ENCODE measurements around the gene NFE2L2. TPM values are rescaled to one million over a fixed set of nuclear protein-coding genes. Genes with fewer than 3 reads are reported as not detected.

NFE2L2 gene
- total and polyA plus RNA-seq, 2 donors (not counting 1 experiment from before 2014, with no cell fraction given) = 16.8 to 93.6 TPM

- H3K27ac ChIP-seq (ENCODE audit: low read length in 2 of 2) = no peak overlapping the region
- TF ChIP-seq CTCF (IDR thresholded peaks at IDR 0.05) (no peak), EZH2 (IDR thresholded peaks at IDR 0.05; ENCODE audit: borderline replicate concordance, insufficient read depth, low read depth, low read length, poor library complexity, severe bottlenecking) (no peak)
- POLR2A ChIA-PET = no interaction called here
- CTCF ChIA-PET = interaction anchor here (0.6 to 1.5 kb wide), 2 partner anchors 91 to 93 kb away, joined by 3 read pairs; no protein-coding TSS in a partner anchor
- peaks cover 56 to 67% of the 10 kb centered on the region in 2 donors for H3K4me1 ChIP-seq (ENCODE audit: control insufficient read depth in 2 of 2, insufficient read depth in 2 of 2, low read length in 2 of 2)
- Mint-ChIP-seq H3K4me1 (peaks cover 84% of the 10 kb centered on the region), H3K9me3 (ENCODE audit: insufficient read depth) (peaks cover 2% of the 10 kb centered on the region), H3K4me3 (no peak overlapping the region), H3K27ac (no peak overlapping the region), H3K27me3 (no peaks in the 10 kb centered on the region)
- intact Hi-C loops (cut with micrococcal nuclease) = no loop called here
- peaks cover 82% of the 10 kb centered on the region for H4K20me1 ChIP-seq (ENCODE audit: control insufficient read depth, insufficient read depth, low read length, poor library complexity, severe bottlenecking)
- H3K36me3 ChIP-seq (replicated peaks in 1 of 2; ENCODE audit: control extremely low read depth in 1 of 2, control insufficient read depth in 1 of 2, extremely low read depth in 1 of 2, insufficient read depth in 2 of 2, low read length in 1 of 2) = peaks cover 0 to 8% of the 10 kb centered on the region in 2 experiments
- peaks cover 0 to 4% (median 0%) of the 10 kb centered on the region in 3 donors for H3K9me3 ChIP-seq (ENCODE audit: control extremely low read depth in 1 of 3, control insufficient read depth in 2 of 3, insufficient read depth in 1 of 3, low read length in 2 of 3)
- peaks cover 100% of the 10 kb centered on the region for H3K79me2 ChIP-seq (ENCODE audit: control insufficient read depth, insufficient read depth, low read length)
- H3K4me2 ChIP-seq (replicated peaks; ENCODE audit: low read depth, low read length, poor library complexity, severe bottlenecking) = no peak overlapping the region
- H2AFZ ChIP-seq (ENCODE audit: insufficient read depth, low read depth, low read length, poor library complexity, severe bottlenecking) = no peak overlapping the region
- no peak overlapping the region for H3K9ac ChIP-seq (ENCODE audit: low read length)
- no peak overlapping the region for H3K4me3 ChIP-seq (ENCODE audit: control extremely low read depth in 1 of 5, extremely low read depth in 1 of 5, insufficient read depth in 1 of 5, low read depth in 2 of 5, low read length in 4 of 5)
- ATAC-seq (ENCODE audit: low read depth) = no peak
- DNase-seq = no peak
- no peaks in the 10 kb centered on the region for H3K27me3 ChIP-seq (replicated peaks in 1 of 4; ENCODE audit: control extremely low read depth in 1 of 4, control insufficient read depth in 3 of 4, insufficient read depth in 4 of 4, low read length in 3 of 4)
- WGBS (ENCODE audit: insufficient coverage) = 100% methylated on average over 4 of the region's 5 CpGs
These were observed 7.1 kb downstream of the NFE2L2 start for GRCh38 chr2:177257471-177257870.

- TF ChIP-seq CTCF (IDR thresholded peaks at IDR 0.05) (no peak), EZH2 (IDR thresholded peaks at IDR 0.05; ENCODE audit: borderline replicate concordance, insufficient read depth, low read depth, low read length, poor library complexity, severe bottlenecking) (no peak)
- ChIA-PET POLR2A (no interaction called here), CTCF (interaction anchor here (0.6 to 1.5 kb wide), 2 partner anchors 91 to 92 kb away, joined by 3 read pairs; no protein-coding TSS in a partner anchor)
- H3K4me3 ChIP-seq (ENCODE audit: control extremely low read depth in 1 of 5, extremely low read depth in 1 of 5, insufficient read depth in 1 of 5, low read depth in 2 of 5, low read length in 4 of 5) = no peak overlapping the region
- no peak overlapping the region for H3K27ac ChIP-seq (ENCODE audit: low read length in 2 of 2)
- DNase-seq (no peak), ATAC-seq (ENCODE audit: low read depth) (no peak)
- H3K9me3 Mint-ChIP-seq (ENCODE audit: insufficient read depth) = peaks cover 2% of the 10 kb centered on the region
- no peak overlapping the region for H2AFZ ChIP-seq (ENCODE audit: insufficient read depth, low read depth, low read length, poor library complexity, severe bottlenecking)
- peaks cover 100% of the 10 kb centered on the region for H3K79me2 ChIP-seq (ENCODE audit: control insufficient read depth, insufficient read depth, low read length)
- peaks cover 58 to 64% of the 10 kb centered on the region in 2 donors for H3K4me1 ChIP-seq (ENCODE audit: control insufficient read depth in 2 of 2, insufficient read depth in 2 of 2, low read length in 2 of 2)
- intact Hi-C loops (cut with micrococcal nuclease) = no loop called here
- peaks cover 0 to 8% of the 10 kb centered on the region in 2 experiments for H3K36me3 ChIP-seq (replicated peaks in 1 of 2; ENCODE audit: control extremely low read depth in 1 of 2, control insufficient read depth in 1 of 2, extremely low read depth in 1 of 2, insufficient read depth in 2 of 2, low read length in 1 of 2)
- no peak overlapping the region for H3K4me3 Mint-ChIP-seq
- H3K9me3 ChIP-seq (ENCODE audit: control extremely low read depth in 1 of 3, control insufficient read depth in 2 of 3, insufficient read depth in 1 of 3, low read length in 2 of 3) = peaks cover 0 to 4% (median 0%) of the 10 kb centered on the region in 3 donors
- H3K27me3 Mint-ChIP-seq = no peaks in the 10 kb centered on the region
- no CpG with 5 or more reads among the region's 3 CpGs for WGBS (ENCODE audit: insufficient coverage)
- H3K4me1 Mint-ChIP-seq = peaks cover 84% of the 10 kb centered on the region
- no peak overlapping the region for H3K27ac Mint-ChIP-seq
- no peak overlapping the region for H3K4me2 ChIP-seq (replicated peaks; ENCODE audit: low read depth, low read length, poor library complexity, severe bottlenecking)
- peaks cover 90% of the 10 kb centered on the region for H4K20me1 ChIP-seq (ENCODE audit: control insufficient read depth, insufficient read depth, low read length, poor library complexity, severe bottlenecking)
- H3K9ac ChIP-seq (ENCODE audit: low read length) = no peak overlapping the region
- no peaks in the 10 kb centered on the region for H3K27me3 ChIP-seq (replicated peaks in 1 of 4; ENCODE audit: control extremely low read depth in 1 of 4, control insufficient read depth in 3 of 4, insufficient read depth in 4 of 4, low read length in 3 of 4)
These were observed 7.8 kb downstream of the NFE2L2 start for GRCh38 chr2:177256695-177257094.
